MG63 (cell line): ENCODE data around the gene CAV3. TPM values are rescaled to one million over a fixed set of nuclear protein-coding genes. Genes with fewer than 3 reads are reported as not detected.

ENCODE experiments used
- DNase-seq: peaks from one replicate; pipeline ENCODE4 v3.0.0-alpha.2; 2020
- H3K27me3 ChIP-seq: fragments of 250-450 bp; sonication (Bioruptor Pico); 2 replicates; pipeline ENCODE4 v1.5.1; 2020; ENCODE audit warnings: mild to moderate bottlenecking, moderate library complexity
- H3K36me3 ChIP-seq: fragments of 250-450 bp; sonication (Bioruptor Pico); 2 replicates; pipeline ENCODE4 v1.5.1; 2020; ENCODE audit warnings: mild to moderate bottlenecking, moderate library complexity
- H3K4me3 ChIP-seq: fragments of 250-450 bp; sonication (Bioruptor Pico); 2 replicates; pipeline ENCODE4 v1.5.1; 2020; ENCODE audit warnings: mild to moderate bottlenecking, moderate library complexity
- H3K9me3 ChIP-seq: fragments of 250-450 bp; sonication (Bioruptor Pico); 2 replicates; pipeline ENCODE4 v1.5.1; 2020; ENCODE audit warnings: mild to moderate bottlenecking, moderate library complexity
- total RNA-seq: library from RNA; depleted of rRNA; stranded (reverse); fragments of >200 nt; shearing (Covaris generic); gene quantifications from 2 replicates; pipeline ENCODE4 v1.2.3, GENCODE V29; 2014; ENCODE audit warnings: low replicate concordance

CAV3 gene
- total RNA-seq, 1 experiment from 2014 or later, result not detected

DNA sequence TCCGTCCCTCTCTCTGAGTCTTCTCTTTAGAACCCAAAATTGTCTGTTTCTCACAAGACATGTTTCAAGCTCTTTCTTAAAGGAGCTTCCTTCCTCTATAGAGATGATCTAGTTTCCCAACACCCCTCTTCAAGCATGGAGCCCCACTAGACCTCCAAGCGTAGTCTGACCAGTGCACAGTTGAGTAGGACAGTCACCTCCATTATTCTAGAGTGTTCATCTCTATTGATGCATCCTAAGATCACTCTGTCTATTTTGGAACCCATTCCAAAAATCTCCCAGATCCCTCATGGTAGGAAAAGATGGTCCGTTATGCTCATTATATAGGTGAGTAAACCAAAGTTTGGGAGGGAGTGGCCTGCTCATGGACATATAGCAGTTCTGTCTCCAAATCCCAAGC, 4.1 kb upstream of the CAV3 start:
- H3K36me3 ChIP-seq, result no peaks in the 10 kb centered on the region
- no peaks in the 10 kb centered on the region for H3K27me3 ChIP-seq

DNA sequence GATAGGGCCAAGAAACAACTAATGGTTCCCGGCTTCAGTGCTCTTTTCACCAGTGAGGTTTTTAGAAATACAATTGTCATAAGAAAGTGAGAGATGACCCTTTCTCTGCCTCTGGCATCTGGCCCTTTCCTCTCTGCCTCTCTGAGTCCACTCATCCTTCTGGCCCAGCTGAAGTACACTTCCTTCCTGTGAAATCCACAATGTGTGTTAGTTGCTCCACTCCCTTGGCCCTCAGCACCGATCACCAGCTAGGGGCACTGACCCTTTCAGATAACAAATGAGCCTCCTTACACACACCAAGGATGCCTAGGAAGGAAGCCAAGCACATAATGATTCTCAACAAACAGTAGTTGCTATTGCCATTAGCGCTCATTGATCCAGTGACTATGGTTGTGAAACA, 2.9 kb upstream of the CAV3 start:
- DNase-seq, result no peak
- Histone ChIP-seq H3K27me3 (no peaks in the 10 kb centered on the region), H3K36me3 (no peaks in the 10 kb centered on the region), H3K9me3 (no peaks in the 10 kb centered on the region), H3K4me3 (no peak overlapping the region)

More for the DNA sequence above, 4.1 kb upstream of the CAV3 start:
- Histone ChIP-seq H3K9me3 (no peaks in the 10 kb centered on the region), H3K4me3 (no peak overlapping the region)
- DNase-seq, result no peak

DNA sequence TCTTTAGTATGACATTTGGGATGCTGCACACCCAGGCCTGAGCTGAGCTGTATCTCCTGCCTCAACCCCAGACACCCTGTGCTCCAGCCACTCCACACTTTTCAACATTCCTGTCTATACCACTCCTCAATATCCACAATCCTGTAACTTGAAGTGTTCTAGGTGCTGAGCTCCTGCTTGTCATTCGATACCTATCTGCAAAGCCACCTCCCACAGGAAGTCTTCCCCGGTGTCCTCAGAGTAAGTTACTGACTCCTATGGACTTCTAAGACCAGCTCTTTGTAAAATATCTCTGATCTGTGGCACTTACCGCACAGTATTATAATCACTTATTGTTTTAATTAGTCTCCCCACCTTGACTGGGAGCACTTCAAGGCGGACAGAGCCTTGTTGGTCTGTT, 1.2 kb upstream of the CAV3 start:
- no peak for DNase-seq
- H3K27me3 ChIP-seq, result no peaks in the 10 kb centered on the region
- no peaks in the 10 kb centered on the region for H3K9me3 ChIP-seq
- H3K4me3 ChIP-seq, result no peak overlapping the region
- no peaks in the 10 kb centered on the region for H3K36me3 ChIP-seq

DNA sequence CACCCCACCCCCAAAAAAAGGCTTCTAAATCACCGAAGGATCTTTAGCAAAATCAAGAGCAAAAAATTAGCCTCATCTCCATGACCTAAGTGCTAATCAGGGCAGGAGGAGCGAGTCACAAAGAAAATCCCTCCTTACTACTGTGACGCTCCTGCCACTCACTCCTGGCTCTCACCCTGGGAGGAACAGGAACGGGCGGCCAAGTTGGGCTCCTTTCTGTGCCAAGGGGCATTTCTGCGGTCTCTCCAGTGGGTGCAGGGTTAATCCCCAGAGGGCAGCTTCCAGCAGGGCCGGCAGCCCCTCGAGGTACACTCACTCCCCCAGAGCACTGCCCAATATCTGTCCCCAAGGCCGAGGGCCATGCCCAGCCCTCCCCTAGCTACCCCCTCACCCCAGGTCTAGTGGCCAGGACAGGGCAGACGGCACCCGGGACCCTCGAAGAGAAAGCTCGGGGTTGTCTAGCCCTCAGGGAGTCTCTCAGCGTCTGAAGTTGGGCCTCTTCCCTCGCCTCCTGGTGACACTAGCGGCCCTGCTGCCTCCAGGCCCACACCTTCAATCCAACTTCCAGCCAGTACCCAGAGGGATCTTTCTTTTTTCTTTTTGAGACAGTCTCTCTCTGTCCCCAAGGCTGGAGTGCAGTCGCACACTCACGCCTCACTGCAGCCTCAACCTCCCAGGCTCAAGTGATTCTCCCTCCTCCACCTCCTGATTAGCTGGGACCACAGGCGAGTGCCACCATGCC, 706 bp downstream of the CAV3 start:
- no peaks in the 10 kb centered on the region for H3K9me3 ChIP-seq
- H3K27me3 ChIP-seq, result no peaks in the 10 kb centered on the region
- no peak overlapping the region for H3K4me3 ChIP-seq
- H3K36me3 ChIP-seq, result no peaks in the 10 kb centered on the region
- DNase-seq, result peak; percentile 42

DNA sequence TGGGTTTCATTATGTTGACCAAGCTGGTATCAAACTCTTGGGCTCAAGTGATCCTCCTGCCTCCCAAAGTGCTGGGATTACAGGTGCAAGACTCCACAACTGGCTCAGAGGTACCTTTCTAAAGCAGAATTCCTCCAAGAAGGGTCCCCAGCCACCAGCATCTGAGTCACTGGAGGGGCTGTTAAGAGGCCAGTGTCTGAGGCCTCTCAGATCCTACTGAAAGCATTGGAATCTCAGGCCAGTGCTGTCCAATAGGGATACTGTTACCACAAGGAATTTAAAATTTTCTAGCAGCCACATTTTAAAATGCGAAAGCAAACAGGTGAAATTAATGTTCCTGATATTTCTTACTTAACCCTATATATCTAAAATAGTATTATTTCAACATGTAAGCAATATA, 1.3 kb downstream of the CAV3 start:
- Histone ChIP-seq H3K9me3 (no peaks in the 10 kb centered on the region), H3K27me3 (no peaks in the 10 kb centered on the region), H3K36me3 (no peaks in the 10 kb centered on the region), H3K4me3 (no peak overlapping the region)
- no peak for DNase-seq

DNA sequence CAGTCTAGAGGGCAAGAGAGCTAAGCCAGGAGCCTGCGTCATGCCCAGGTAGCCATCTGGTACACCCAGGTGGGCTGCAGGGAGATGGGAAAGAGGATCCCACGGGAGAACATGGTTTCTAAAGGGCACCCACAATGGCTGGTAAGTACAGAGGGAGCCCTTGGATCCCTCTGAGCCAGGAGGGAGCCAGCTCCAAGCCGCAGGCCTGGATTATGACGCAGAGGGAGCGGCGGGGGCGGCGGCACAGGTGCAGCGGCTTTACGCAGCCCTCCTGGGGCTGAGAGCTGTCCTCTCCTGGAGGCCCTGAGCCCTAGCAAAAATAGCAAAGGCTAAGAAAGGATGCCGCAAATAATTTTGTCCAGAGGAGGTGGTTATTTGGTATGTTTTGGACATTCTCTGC, 2.8 kb downstream of the CAV3 start:
- Histone ChIP-seq H3K9me3 (no peaks in the 10 kb centered on the region), H3K36me3 (no peaks in the 10 kb centered on the region), H3K4me3 (no peak overlapping the region), H3K27me3 (no peaks in the 10 kb centered on the region)
- no peak for DNase-seq

DNA sequence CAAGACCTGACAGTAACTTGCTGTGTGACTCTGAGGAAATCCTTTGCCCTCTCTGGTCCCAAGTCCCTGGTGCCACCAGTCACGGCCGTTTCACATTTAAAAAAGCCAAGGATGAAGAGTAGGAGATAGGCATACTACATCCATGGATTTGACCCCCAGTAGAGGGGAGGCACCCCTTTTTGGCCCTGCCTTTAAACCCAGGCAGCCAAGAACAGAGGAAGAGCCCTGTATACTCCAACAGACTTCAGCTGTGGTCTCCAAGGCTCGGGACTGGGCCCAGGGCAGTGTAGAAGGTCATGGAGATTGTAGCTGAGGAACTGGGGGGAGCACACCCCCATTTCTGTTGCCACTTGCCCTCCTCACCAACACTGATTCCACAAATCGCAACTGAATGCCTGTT, 3.7 kb downstream of the CAV3 start:
- no peaks in the 10 kb centered on the region for H3K27me3 ChIP-seq
- no peak overlapping the region for H3K4me3 ChIP-seq
- H3K9me3 ChIP-seq, result no peaks in the 10 kb centered on the region
- no peak for DNase-seq
- H3K36me3 ChIP-seq, result no peaks in the 10 kb centered on the region

DNA sequence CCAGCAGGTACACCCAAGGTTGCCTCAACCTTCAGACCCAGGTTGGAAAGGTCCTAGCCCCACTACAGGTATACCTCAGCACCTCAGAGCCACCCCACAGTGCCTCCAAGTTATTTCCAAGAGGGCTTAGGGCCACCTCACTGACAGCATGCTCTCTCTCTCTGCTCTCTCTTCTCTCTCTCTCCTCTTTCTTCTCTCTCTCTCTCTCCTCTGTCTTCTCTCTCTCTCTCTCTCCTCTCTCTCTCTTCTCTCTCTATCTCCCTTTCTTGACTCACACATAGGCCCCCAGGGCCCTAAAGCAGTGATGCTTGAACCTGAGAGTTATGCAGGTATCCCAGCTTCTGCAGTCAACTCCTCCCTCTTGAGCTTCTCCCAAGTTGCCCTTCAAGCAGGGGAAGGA, 4.2 kb downstream of the CAV3 start:
- H3K27me3 ChIP-seq, result no peaks in the 10 kb centered on the region
- H3K4me3 ChIP-seq, result no peak overlapping the region
- no peak for DNase-seq
- H3K36me3 ChIP-seq, result no peaks in the 10 kb centered on the region
- H3K9me3 ChIP-seq, result no peaks in the 10 kb centered on the region

DNA sequence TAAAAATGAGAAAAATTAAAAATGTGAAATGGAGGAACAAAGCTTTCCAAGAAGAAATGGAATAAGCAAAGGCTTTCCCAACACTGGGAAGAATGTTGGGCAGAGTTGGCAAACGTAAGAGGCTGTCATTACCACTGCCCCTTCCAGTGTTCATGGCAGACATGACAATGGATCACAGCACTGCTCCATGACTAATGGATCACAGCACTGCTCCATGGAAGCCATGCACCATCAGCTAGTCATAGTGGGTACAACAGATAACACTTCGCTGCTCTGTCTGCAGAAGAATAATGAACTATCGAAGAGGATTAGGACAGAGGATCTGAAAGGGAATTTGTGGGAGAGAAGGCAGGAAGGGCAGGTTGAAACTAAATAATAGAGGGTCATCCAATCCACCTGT, 5.0 kb downstream of the CAV3 start:
- Histone ChIP-seq H3K9me3 (no peaks in the 10 kb centered on the region), H3K27me3 (no peaks in the 10 kb centered on the region), H3K4me3 (no peak overlapping the region), H3K36me3 (no peaks in the 10 kb centered on the region)
- no peak for DNase-seq

DNA sequence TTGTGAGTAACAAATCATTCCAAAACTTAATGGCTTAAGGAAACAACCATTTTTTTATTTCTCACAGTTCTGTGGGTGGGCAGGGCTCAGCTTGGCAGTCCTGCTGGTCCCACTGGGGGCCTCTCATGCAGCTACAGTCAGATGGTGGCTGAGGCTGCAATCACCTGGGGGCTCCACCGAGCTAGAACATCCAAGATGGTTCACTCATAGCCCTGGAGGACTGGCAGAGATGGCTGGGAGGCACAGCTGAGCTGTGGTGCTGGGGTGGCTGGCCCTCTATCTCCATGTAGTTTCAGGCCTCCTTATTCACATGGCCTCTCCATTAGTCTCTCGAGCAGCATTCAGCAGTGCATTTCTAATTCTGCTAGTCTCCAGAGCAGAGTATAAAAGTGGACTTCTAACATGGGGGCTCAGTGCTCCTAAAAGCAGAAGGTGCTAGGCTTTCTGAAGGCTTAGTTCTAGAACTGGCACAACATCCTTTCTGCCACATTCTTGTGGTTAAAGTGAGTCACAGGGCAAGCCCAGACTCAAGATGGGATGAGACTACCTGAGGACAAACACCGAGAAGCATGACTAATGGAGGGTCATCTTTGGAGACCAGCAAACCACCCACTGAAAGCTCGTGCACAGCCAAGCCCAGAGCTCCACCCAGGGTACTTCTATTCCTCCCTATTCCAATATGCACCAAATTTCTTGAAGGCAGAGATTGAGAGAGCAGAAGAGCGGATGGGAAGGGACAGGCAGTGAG, 6.3 kb downstream of the CAV3 start:
- no peaks in the 10 kb centered on the region for H3K27me3 ChIP-seq
- peak; percentile 78 for DNase-seq
- no peak overlapping the region for H3K4me3 ChIP-seq
- no peaks in the 10 kb centered on the region for H3K9me3 ChIP-seq
- no peaks in the 10 kb centered on the region for H3K36me3 ChIP-seq

DNA sequence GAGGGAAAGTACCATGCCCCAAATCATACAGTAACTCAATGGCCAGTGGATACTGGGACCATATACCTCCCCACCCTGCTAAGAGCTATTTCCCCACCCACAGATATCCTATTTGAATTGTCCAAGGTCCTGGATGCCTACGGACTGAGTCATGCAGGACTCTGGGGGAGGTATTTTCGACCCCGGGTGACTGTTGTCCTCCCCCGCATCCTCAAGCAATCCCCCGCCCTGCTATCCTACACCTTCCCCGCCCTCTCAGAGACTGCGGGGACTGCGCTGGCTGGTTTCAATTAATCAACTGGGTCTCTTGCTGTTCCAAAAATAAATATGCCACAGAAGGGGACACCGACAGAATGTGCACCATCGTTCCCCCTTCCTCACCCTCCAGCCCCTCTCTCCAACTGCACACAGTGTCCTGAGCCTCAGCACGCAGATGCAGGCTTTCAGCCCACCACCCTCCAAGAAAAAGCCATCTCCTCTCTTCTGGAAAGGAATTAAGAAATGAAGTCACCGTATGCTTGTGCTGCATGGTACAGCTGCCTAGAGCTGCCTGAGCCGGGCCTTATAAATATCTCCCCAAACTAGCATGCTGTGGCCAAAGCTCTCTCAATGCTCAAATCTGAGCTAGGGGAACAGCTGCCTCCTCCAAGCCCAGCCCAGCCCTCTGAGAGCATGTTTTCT, 8.1 kb downstream of the CAV3 start:
- H3K4me3 ChIP-seq, result no peak overlapping the region
- no peaks in the 10 kb centered on the region for H3K9me3 ChIP-seq
- no peaks in the 10 kb centered on the region for H3K36me3 ChIP-seq
- DNase-seq, result peak; percentile 70
- no peaks in the 10 kb centered on the region for H3K27me3 ChIP-seq

DNA sequence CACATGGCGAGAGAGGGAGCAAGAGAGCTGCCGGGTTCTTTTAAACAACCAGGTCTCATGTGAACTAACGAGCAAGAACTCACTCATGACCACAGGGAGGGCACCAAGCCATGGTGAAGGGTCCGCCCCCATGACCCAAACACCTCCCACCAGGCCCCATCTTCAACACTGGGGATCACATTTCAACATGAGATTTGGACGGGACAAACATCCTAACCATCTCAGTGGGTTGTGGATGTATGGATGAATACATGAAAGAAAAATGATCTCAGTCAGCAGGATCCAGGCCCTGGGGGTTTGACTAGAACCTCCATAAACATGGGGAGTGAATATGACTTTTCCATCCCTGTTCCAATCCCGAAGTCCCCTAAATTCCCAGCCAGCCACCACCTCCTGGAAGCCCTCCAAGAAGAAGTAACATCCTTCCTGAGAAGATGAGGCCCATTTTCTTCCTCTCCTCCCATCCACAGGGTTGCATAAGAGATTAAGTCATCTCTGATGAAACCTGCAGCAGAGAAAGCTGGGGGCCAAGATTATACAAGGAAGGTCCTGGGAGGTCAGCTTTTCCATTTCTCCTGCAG, 9.5 kb downstream of the CAV3 start:
- H3K4me3 ChIP-seq, result no peak overlapping the region
- H3K9me3 ChIP-seq, result no peaks in the 10 kb centered on the region
- no peaks in the 10 kb centered on the region for H3K36me3 ChIP-seq
- DNase-seq, result peak; percentile 30
- H3K27me3 ChIP-seq, result no peaks in the 10 kb centered on the region

DNA sequence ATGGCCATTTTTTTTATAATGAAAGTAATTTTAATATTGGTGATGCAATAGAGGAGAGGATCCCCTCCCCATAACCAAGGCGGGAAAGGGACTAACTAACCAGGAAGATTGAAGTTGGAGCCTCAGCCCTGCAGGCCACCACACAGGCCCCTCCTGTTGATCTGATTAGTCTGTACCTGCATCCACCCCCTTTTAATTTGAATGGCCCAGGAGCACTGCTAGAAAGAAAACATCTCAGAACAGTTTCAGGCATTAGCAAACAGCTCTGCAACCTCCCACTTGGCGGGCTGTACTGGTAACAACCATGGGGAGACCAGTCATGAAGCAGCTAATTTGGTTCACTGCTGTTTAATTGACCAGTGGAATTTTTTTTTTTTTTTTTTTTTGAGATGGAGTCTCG, 10.3 kb downstream of the CAV3 start:
- H3K9me3 ChIP-seq, result no peaks in the 10 kb centered on the region
- no peaks in the 10 kb centered on the region for H3K27me3 ChIP-seq
- no peaks in the 10 kb centered on the region for H3K36me3 ChIP-seq
- no peak overlapping the region for H3K4me3 ChIP-seq
- no peak for DNase-seq

DNA sequence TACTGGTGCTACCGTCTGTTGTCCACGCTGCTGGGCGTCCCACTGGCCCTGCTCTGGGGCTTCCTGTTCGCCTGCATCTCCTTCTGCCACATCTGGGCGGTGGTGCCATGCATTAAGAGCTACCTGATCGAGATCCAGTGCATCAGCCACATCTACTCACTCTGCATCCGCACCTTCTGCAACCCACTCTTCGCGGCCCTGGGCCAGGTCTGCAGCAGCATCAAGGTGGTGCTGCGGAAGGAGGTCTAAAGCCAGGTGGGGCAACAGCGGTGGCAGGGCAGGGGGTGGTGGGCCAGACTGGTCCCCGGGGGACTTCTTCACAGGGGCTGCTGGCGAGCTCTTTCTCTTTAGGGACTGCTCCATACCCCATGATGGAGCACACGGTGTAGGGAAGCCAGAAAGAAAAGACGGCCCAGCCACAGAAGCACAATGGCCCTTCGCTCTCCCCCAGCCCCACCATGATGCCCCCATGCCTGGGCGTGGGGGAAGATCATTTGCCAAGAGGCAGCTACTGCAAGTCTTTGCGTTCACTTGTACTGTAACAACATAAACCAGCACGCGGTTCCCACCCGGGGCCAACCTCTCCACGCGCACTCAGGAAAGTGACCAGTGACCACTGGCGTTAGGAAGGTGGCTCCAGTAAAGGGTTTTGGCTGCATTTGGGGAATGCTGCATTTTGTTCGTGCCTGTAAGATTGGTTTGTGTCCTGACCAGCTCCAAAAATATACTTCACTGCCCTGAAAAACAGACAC, 12.2 kb downstream of the CAV3 start:
- Histone ChIP-seq H3K27me3 (no peaks in the 10 kb centered on the region), H3K9me3 (no peaks in the 10 kb centered on the region), H3K36me3 (no peaks in the 10 kb centered on the region), H3K4me3 (no peak overlapping the region)
- DNase-seq, result no peak

DNA sequence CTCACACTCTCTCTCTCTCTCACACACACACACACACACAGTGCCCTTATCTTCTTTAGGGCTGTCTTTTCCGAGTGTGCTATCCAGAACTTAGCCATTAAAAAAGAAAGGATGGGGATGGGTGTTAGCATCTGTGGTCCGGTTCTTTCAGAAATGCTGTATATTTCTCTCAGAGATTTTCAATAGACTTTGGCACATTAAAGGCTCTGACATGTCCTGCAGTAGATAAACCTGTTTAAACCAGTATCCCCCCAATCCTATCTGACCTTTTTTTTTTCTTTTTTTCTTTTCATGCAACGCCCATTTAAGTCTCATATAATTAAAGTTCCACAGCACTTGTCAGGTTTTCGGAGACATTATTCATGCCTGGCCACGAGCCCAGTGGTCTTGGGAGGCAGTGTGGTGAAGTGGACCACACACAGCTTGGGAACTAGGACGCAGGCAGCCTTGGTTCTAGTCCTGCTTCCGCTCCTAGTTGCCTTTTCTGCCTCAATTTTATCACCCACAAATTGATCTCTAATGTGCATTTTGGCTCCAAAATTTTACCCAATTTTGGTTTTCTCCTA, 13.3 kb downstream of the CAV3 start:
- Histone ChIP-seq H3K4me3 (no peak overlapping the region), H3K27me3 (no peaks in the 10 kb centered on the region), H3K36me3 (no peaks in the 10 kb centered on the region), H3K9me3 (no peaks in the 10 kb centered on the region)
- no peak for DNase-seq

DNA sequence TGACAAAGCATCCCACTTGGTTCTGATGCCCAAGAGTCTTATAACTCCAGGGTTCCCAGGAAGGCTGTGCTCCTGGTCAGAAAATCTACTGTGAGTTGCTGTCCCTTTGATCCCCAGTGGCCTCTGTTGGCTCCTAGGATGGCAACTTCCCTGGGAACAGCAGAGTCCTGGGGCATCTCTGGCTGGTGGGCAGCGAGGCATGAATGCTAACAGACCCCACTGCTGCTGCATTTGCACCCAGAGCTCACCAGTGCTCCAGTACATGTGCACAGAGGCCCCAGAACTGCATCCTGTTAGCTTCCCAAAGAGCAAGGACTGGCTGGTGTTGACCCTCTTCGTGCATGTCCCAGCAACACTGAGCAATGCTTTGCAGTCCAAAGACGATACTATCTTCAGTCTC, 15.7 kb downstream of the CAV3 start:
- H3K27me3 ChIP-seq, result no peaks in the 10 kb centered on the region
- H3K36me3 ChIP-seq, result no peaks in the 10 kb centered on the region
- H3K9me3 ChIP-seq, result no peaks in the 10 kb centered on the region
- no peak for DNase-seq
- no peak overlapping the region for H3K4me3 ChIP-seq
